Stimulated activated naive CD4-positive, alpha-beta T cell (primary cell): ENCODE data around the gene EIF4E2.
"Not testable (repeated sequence)": the region's sequence is repeated elsewhere in the genome, so short reads cannot be mapped to it uniquely, and the experiment has no call there.

ENCODE experiments used
- DNase-seq, 6 experiments: peaks; one replicate each; lab custom pipeline; 2025; lab: John Stamatoyannopoulos, UW

Gene EIF4E2

GRCh38 chr2:232522623-232523401 is 27.7 kb upstream of the EIF4E2 start:
- DNase-seq, result no peak

GRCh38 chr2:232523402-232523681 is 27.1 kb upstream of the EIF4E2 start:
- DNase-seq, result no peak

- DNase-seq, result peak in 1 of 6 experiments; percentile 8
These were observed 26.5 kb upstream of the EIF4E2 start for GRCh38 chr2:232523682-232524597.

GRCh38 chr2:232524771-232525170 is 25.7 kb upstream of the EIF4E2 start:
- no peak for DNase-seq

GRCh38 chr2:232525199-232525598 is 25.3 kb upstream of the EIF4E2 start:
- DNase-seq, result no peak

GRCh38 chr2:232525791-232526371 is 24.6 kb upstream of the EIF4E2 start, which contains the start of gene CHRND:
TSS of gene CHRND (plus strand) at chr2:232526160. CDS start at chr2:232526216, 56 bp downstream.
- DNase-seq, result no peak

GRCh38 chr2:232526372-232526941 is 24.0 kb upstream of the EIF4E2 start:
- no peak for DNase-seq

GRCh38 chr2:232527905-232528470 is 22.5 kb upstream of the EIF4E2 start:
- DNase-seq, result no peak

- DNase-seq, result peak in 1 of 6 experiments; percentile 9
These were observed 21.6 kb upstream of the EIF4E2 start for GRCh38 chr2:232528746-232529460.

GRCh38 chr2:232529806-232530547 is 20.5 kb upstream of the EIF4E2 start:
- no peak for DNase-seq

- DNase-seq, result no peak
These were observed 19.7 kb upstream of the EIF4E2 start for GRCh38 chr2:232530626-232531260.

- DNase-seq, result no peak
These were observed 18.1 kb upstream of the EIF4E2 start for GRCh38 chr2:232532419-232532818.

GRCh38 chr2:232532821-232533220 is 17.7 kb upstream of the EIF4E2 start:
- DNase-seq, result not testable (repeated sequence)

- no peak for DNase-seq
These were observed 16.4 kb upstream of the EIF4E2 start for GRCh38 chr2:232533944-232534710.

- no peak for DNase-seq
These were observed 15.4 kb upstream of the EIF4E2 start for GRCh38 chr2:232534940-232535651.

GRCh38 chr2:232535761-232536530 is 14.5 kb upstream of the EIF4E2 start:
- DNase-seq, result no peak

- DNase-seq, result no peak
These were observed 13.4 kb upstream of the EIF4E2 start for GRCh38 chr2:232537079-232537478.

- no peak for DNase-seq
These were observed 13.0 kb upstream of the EIF4E2 start for GRCh38 chr2:232537499-232537898.
